UCSD-AML1 (cell line): ENCODE measurements around the gene LCA5L.
"Not testable (repeated sequence)": the region's sequence is repeated elsewhere in the genome, so short reads cannot be mapped to it uniquely, and the experiment has no call there.

Experiments
- DNase-seq: peaks from one replicate; lab custom pipeline; 2025; ENCODE audit not compliant: unreplicated experiment; lab: John Stamatoyannopoulos, UW

LCA5L gene

DNA sequence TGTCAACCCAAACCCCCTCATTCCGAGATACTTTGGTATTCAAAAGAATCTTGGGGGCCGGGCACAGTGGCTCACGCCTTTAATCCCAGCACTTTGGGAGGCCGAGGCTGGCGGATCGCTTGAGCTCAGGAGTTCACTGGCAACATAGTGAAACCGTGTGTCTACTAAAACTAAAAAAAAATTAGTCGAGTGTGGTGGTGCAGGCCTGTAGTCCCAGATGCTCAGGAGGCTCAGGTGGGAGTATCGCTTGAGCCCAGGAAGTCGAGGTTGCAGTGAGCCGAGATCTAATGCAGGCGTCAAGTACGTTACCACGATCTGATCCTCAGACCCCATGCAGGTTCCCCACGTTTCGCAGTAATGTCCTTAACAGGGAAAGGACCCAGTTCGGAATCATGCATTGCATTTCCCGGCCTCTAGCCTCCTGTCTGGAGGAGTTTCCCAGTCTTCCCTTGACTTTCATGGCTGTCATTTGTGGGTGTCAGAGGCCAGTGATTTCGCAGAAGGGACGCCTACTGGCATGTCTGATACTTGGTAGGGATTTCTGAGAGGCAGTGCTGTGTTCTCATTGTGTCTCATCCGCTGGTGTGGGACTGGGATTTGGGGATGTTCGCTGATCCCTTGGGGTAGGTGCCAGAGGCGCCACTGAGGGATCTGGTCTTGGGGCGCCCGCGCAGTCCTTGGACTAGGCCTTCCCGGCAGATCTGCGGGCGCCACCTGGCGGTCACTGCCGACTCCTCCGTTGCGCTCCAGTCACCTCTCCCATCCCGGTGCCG is 57.4 kb downstream of the LCA5L start:
- peak; percentile 88 for DNase-seq

DNA sequence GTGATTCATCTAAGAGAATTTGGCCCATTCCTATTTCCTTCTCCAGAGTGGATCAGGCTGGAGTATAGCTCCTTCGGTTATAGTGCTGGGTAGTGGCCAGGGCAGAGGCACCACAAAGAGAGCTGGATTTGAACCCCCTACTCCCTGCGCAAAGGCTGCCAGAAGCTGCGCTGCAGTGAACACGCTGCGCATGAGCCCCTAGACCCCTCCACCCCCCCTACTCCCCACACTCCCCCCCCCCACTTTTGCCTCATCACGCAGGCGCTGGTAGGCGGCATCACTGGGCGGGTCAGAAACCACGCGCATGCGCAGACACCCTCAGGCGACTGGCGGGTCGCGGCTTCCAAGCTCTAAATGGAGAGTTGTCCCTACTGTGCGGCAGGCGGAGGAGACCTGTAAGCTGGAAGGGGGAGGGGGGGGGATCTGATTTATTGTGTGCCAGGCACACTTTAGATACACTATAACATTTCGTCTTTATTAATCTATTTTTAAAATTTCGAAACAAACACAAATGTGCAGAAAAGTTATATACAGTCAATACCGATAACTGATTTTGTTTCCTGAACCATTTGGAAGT is 58.0 kb downstream of the LCA5L start:
- DNase-seq = peak; percentile 84

DNA sequence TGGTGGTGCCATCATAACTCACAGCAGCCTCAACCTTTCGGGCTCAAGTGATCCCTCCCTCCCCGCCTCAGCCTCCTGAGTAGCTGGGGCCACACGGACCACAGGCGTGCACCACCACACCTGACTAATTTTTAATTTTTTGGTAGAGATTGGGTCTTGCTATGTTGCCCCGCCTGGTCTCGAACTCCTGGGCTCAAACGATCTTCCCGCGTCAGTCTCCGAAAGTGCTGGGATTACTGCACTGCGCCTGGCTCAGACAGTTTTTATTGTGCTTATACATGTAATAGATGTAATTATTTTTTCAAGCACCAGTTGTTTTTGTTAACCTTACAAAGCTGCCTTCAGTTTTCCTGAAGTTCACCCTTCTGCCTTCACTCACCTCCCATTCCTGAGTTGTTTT is 58.7 kb downstream of the LCA5L start:
- no peak for DNase-seq

- no peak for DNase-seq
Observed at GRCh38 chr21:39386194-39386593, 59.4 kb downstream of the LCA5L start.

- no peak for DNase-seq
Observed at GRCh38 chr21:39385299-39386145, 60.1 kb downstream of the LCA5L start.

- DNase-seq = no peak
Observed at GRCh38 chr21:39384674-39385298, 60.8 kb downstream of the LCA5L start.

- not testable (repeated sequence) for DNase-seq
Observed at GRCh38 chr21:39382096-39382495, 63.5 kb downstream of the LCA5L start.

GRCh38 chr21:39381009-39381408 is 64.6 kb downstream of the LCA5L start:
- DNase-seq = no peak

DNA sequence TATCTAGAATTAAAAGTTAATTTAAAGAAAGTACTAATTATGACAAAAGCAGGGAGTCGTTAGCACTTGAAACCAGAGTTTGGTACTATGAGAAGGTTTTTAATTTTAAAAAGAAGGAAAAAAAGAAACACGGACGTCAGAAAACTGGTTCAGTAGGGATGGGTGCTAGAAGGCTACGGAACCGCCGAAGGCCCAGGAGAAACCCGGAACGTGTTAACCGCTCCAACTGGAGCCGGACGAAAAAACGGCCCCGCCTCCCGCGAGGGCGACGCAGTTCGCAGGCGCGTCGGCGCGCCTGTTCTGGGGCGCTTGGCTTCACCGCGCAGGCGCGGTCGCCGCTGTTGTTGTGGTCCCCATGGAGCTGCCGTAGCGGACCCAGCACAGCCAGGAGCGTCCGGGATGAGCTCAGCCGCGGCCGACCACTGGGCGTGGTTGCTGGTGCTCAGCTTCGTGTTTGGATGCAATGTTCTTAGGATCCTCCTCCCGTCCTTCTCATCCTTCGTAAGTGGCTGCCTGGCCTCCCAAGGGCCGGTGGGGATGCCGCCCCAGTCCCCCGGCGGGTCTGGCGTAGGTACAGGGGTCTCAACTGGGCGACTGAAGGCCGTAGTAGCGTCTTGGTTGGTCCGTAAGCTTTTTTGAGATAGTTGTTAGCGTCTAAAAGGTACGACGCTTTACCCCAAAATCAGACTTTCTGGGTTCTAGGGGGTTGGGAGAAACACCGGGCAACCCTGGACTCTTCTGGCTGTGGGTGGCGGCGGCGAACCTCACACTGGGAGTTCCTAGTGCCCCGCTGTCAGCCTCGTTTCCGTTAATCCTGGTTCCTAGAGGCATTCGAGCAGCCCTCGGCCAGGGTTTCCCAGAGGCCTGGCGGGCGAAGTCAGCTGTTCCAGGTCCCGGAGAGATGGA is 65.3 kb downstream of the LCA5L start:
- peak; percentile 96 for DNase-seq

DNA sequence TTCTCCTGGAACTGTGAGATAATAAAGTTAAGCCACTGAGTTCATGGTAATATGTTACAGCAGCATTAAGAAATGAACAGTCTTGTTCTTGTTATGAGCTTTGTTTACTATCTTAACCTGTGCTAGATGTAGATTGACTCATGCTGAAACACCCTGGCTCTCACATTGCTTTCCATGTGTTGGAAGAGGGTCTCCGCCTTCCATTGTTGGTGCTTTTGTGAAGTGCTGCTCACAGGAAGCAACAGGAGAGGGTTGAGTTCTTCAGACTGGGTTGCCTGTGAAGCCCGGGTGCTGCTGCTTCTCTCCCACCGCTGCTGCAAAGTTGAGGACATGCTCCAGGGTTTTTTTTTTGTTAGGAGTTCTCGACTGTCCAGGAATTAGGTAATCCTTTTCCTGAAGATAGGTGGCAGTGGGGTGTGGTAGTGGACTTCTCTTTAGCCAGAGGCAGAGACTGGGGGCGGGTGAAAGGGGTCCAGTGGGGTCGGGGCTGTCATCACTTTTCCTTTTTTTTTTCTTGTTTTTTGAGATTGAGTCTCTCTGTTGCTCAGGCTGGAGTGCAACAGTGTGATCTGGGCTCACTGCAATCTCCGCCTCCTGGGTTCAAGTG is 68.0 kb downstream of the LCA5L start:
- no peak for DNase-seq

DNA sequence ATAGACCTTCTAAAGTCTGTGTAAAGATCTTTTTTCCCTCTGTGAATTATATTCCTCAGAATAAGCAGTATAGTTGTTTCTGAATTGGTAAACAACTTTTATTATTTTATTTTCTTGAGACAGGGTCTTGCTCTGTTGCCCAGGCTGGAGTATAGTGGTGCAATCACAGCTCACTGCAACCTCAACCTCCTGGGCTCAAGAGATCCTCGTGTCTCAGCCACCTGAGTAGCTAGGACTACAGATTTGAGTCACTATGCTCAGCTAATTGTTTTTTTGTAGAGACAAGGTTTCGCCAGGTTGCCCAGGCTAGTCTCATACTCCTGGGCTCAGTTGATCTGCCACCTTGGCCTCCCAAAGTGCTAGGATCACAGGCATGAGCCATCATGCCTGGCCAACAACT is 70.1 kb downstream of the LCA5L start:
- no peak for DNase-seq

- no peak for DNase-seq
Observed at GRCh38 chr21:39374046-39374445, 71.5 kb downstream of the LCA5L start.

- DNase-seq = peak; percentile 16
Observed at GRCh38 chr21:39373634-39374033, 71.9 kb downstream of the LCA5L start.

GRCh38 chr21:39369896-39370288 is 75.7 kb downstream of the LCA5L start:
- DNase-seq = not testable (repeated sequence)

DNA sequence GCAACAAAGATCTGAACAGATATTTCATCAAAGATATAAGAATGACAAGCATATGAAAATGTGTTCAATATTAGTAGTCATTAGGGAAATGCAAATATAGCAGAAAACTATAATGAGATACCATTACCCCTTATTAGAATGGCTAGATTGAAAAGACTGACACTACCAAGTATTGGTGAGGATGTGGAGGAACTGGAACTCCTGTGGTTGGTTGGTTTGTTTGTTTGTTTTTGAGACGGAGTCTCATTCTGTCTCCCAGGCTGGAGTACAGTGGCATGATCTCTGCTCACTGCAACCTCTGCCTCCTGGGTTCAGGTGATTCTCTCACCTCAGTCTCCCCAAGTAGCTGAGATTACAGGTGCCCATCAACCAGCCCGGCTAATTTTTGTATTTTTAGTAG is 77.8 kb downstream of the LCA5L start:
- no peak for DNase-seq

- no peak for DNase-seq
Observed at GRCh38 chr21:39366563-39366962, 79.0 kb downstream of the LCA5L start.

DNA sequence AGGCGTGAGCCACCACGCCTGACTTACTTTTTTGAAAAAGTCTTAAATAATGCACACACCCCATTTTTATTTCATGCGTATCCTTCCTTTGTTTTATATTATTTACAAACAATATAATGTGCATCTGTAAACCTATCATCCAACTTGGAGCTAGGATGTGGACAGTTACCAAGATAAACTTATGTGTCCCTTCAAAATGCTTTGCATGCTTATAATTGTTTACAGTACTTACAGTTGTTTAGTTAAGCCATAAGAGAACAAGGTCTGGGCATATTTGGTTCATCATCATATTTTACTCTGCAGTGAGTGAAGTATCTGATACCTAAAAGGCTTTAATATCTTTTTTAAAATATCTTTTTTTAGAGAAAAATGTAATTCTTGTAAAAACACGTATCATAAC is 80.6 kb downstream of the LCA5L start:
- no peak for DNase-seq

DNA sequence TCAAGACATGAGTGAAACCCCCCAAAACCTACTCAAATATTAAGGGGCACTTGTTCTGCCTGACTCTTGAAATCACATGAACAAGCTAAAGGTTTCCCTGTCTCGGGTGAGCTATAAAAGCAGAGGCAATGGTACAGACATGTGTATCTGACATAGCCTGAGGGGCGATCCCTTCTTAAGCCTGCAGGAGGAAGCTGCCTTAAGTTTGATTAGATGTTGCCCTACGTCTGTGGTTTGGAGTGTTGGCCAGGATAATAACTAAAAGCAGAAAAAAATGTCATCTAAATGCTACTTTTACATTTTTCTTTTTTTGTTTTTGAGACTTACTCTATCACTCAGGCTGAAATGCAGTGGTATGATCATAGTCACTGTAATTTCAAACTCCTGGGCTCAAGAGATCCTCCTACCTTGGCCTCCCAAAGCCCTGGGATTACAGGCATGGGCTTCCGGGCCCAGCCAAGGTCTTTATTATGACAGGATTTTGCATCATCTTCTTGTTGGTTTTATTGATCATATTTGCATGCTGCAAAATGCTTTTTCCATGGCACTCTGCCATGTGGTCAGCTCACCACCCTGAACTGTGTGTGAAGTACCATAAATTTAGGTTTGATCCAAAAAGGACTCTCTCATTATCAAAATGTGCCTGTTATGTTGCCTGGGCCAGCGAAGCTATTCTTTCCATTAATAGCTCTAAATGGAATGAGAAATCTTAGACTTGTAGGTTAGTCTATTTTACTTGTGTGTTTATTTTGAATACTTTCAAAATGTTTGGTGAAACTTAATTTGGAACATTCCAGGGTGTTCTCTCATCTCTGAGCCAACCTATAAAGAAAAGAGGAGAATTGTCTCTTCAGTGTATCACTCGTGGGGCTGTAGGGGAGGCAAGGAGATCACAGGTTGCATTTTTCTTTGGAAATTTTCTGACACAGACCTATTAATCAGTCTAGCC is 81.7 kb downstream of the LCA5L start:
- no peak for DNase-seq

DNA sequence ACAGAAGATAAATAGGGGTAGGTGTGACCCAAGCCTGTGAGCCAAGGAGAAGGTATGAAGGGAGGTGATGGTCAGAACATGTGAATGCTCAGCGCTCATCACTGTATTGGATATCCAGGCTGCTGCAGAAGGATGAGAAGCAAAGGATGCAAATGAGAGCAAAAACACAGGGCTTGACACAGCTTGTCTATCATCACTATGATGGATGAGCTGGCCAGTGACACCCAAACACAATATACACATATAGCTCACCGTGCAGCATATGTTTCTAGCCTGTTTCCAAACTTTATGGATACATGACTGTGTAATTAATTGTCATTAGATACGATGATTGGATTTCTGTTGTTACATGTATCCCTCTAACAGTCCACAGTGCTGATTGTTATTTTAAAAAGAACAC is 82.8 kb downstream of the LCA5L start:
- DNase-seq = no peak
